Measurements from ENCODE around the gene LOX.

Gene LOX

GRCh38 chr5:122053181-122054109 lies 24.6 kb downstream of the LOX start:
- no peak for DNase-seq (ENCODE audit: low read depth)

- no peak for DNase-seq (ENCODE audit: low read depth)
These were observed 26.5 kb downstream of the LOX start for GRCh38 chr5:122051569-122051968.

GRCh38 chr5:122050959-122051358 lies 27.1 kb downstream of the LOX start:
- no peak for DNase-seq (ENCODE audit: low read depth)

GRCh38 chr5:122040636-122041302 lies 37.3 kb downstream of the LOX start:
- no peak for DNase-seq (ENCODE audit: low read depth)

- DNase-seq (ENCODE audit: low read depth) = no peak
These were observed 41.7 kb downstream of the LOX start for GRCh38 chr5:122036326-122036725.

GRCh38 chr5:122035913-122036312 lies 42.1 kb downstream of the LOX start:
- no peak for DNase-seq (ENCODE audit: low read depth)

- DNase-seq (ENCODE audit: low read depth) = no peak
These were observed 46.2 kb downstream of the LOX start for GRCh38 chr5:122031836-122032235.

- no peak for DNase-seq (ENCODE audit: low read depth)
These were observed 47.8 kb downstream of the LOX start for GRCh38 chr5:122030251-122030650.

- no peak for DNase-seq (ENCODE audit: low read depth)
These were observed 48.2 kb downstream of the LOX start for GRCh38 chr5:122029818-122030217.

GRCh38 chr5:122022966-122023365 lies 55.1 kb downstream of the LOX start:
- no peak for DNase-seq (ENCODE audit: low read depth)

- no peak for DNase-seq (ENCODE audit: low read depth)
These were observed 58.0 kb downstream of the LOX start for GRCh38 chr5:122019919-122020590.

GRCh38 chr5:122015471-122015870 lies 62.6 kb downstream of the LOX start:
- no peak for DNase-seq (ENCODE audit: low read depth)

GRCh38 chr5:122014236-122014935 lies 63.7 kb downstream of the LOX start:
- no peak for DNase-seq (ENCODE audit: low read depth)
